GM20000 (cell line): ENCODE results near the gene BAZ2B.

Source experiments
- DNase-seq: peaks from one replicate; pipeline ENCODE4 v3.0.0; 2012; ENCODE audit warnings: low spot score
- TF ChIP-seq, protein P1 (sequence below): IDR thresholded peaks from 2 replicates; pipeline ENCODE4 v1.5.1; 2012; ENCODE audit warnings: mild to moderate bottlenecking, control low read depth; ENCODE audit errors: extremely low read depth, missing control alignments

Gene BAZ2B

DNA sequence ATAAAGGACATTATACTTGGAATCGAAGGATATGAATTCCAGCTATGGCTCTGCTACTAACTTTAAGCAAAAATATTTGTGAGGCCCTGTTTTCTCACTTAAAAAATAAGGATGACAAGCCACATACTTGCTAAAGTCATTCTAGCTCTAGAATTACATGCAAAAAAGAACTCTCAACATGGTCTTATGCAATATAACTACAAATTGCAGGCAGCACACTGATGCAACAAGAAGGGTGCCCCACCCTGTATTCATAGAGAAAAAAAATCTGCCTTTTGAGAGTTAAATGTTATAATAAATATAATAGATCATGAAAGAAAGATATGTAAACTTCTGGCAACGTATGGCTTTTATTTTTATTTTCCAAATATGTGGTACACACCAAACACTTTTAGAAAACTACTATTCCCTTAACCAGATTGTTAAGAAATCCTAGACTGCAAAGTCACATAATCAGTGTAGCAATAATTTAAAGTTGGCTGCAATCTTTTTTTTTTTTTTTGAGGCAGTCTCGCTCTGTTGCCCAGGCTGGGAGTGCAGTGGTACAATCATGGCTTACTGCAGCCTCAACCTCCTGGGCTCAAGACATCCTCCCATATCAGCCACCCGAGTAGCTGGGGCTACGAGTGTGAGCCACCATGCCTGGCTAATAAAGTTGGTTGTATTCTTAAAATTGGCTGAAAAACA lies 289.6 kb downstream of the BAZ2B start:
- DNase-seq: no peak

DNA sequence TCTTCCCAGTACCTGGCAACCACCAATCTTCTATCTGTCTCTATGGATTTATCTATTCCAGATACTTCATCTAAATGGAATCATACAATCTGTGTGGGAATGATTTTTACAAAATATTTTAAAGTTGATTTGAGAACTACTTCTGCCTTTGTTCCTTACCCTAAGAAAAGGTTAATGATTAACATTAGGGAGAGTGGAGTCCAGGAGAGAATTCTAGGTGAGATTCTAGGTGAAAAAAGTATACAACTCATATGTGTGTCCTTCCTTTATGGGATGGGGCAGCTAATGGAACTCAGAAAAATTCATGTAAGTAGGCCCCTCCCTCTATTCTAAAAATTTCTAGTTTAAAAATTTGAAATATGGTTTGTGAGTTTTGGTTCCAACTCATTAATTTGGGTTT lies 293.9 kb downstream of the BAZ2B start:
- no peak for DNase-seq
- TF ChIP-seq, protein P1, sequence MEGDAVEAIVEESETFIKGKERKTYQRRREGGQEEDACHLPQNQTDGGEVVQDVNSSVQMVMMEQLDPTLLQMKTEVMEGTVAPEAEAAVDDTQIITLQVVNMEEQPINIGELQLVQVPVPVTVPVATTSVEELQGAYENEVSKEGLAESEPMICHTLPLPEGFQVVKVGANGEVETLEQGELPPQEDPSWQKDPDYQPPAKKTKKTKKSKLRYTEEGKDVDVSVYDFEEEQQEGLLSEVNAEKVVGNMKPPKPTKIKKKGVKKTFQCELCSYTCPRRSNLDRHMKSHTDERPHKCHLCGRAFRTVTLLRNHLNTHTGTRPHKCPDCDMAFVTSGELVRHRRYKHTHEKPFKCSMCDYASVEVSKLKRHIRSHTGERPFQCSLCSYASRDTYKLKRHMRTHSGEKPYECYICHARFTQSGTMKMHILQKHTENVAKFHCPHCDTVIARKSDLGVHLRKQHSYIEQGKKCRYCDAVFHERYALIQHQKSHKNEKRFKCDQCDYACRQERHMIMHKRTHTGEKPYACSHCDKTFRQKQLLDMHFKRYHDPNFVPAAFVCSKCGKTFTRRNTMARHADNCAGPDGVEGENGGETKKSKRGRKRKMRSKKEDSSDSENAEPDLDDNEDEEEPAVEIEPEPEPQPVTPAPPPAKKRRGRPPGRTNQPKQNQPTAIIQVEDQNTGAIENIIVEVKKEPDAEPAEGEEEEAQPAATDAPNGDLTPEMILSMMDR: no peak

More for the DNA sequence above, 289.6 kb downstream of the BAZ2B start:
- TF ChIP-seq, protein P1: no peak

DNA sequence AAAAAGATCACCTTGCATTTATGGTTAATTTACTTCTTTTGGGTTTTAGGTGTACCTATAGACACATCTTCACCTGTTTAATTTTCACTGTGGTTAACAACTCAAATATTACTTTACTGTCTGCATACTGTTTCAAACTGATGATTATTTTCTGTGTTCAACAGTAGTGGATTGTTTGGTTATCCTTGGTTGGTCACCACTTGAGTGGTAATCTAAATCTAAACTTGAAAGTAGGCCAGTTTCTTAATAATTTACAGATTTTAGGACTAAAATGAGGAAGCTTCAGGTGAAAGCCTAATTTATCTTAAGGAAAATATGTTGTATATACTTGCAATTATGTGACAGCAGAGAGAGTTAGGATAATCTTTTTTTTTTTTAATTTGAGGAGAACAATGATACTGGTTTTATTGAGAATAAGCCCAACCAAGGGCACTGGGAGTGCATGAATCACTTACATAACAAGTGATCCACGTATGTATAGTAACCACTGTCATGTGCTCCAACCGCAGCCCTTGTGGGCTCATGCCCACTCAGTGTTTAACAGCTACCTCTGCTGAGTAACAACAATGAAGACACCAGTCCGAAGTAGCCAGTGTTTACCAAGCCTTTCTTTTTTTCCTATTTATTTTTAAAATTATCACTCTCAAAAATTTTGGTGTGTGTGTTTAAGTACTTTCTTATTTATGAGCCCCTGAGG lies 298.8 kb downstream of the BAZ2B start:
- no peak for DNase-seq
- TF ChIP-seq, protein P1: no peak

DNA sequence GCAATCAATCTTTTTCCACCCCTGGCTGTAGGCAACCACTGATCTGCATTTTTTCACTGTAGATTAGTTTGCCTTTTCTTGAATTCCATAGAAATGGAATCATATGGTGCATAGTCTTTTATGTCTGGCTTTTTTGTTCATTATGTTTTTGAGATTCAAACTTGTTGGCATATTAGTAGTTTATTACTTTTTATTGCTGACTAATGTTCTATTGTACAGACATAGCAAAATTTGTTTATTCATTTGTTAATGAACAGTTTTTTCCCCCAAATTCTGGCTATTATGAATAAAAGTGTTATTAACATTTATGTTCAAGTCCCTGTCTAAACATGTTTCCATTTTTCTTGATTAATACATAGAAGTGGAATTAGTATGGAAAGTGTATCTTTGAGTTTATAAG lies 308.4 kb downstream of the BAZ2B start:
- TF ChIP-seq, protein P1: no peak
- DNase-seq: no peak

DNA sequence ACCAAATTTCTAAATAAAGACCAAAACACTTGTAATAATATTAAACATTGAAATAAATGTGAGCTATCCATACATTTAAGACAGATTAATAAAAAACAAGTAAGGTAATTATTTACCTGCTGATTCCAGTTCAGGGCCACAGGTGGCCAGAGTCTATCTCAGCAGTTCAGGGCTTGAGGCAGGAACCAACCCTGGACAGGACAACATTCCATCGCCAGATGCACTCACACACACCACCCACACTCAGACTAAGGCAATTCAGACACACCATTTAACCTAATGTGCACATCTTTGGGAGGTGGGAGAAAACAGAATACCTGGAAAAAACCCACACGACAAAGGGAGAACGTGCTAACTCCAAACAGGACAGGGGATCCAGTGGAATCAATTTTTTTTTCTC lies 315.8 kb downstream of the BAZ2B start:
- no peak for DNase-seq
- TF ChIP-seq, protein P1: no peak

DNA sequence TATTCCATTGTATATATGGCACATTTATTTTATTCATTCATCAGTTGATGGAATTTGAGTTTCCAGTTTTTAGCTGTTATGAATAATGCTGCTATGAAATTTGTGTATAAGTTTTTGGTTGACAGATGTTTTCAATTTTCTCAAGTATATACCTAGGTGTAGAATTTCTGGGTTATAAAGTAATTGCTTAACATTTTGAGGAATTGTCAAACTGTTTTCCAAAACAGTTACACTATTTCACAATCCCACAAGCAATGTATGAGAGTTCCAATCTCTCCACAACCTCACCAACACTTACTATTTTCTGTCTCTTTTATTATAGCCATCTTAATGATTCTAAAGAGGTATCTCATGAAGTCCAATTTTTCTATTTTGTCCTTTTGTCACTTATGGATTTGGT lies 317.4 kb downstream of the BAZ2B start:
- DNase-seq: no peak
- TF ChIP-seq, protein P1: no peak

DNA sequence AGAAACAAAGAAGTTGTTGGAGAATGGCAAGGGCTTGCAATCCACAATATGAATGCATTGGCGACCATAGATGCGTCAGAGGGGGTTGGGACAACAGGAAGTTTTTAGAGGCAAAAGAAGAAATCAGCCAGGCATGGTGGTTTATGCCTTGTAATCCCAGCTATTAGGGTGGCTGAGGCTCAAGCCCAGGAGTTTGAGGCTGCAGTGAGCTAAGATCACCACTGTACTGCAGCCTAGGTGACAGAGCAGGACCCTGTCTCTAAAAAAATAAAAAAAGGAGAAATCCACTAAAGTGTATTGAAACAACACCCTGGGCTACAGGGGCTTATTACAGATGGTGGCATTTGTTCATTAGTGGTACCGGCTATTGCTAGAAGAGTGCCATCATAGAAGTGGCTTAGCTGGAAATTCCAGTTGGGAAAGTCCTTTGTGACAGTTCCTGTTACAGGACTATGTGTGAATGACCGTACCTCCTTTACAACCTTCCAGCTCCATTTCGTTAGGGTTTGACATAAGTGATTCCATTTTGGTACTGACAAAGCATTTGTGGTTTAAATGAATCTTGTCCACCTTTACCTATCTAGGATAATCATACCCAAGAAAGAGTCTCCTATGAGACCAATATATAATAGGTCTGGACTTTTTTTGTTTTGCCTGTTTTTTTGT lies 319.2 kb downstream of the BAZ2B start:
- no peak for DNase-seq
- TF ChIP-seq, protein P1: no peak
